ENCODE data around the gene PRDM5.

PRDM5 gene

DNA sequence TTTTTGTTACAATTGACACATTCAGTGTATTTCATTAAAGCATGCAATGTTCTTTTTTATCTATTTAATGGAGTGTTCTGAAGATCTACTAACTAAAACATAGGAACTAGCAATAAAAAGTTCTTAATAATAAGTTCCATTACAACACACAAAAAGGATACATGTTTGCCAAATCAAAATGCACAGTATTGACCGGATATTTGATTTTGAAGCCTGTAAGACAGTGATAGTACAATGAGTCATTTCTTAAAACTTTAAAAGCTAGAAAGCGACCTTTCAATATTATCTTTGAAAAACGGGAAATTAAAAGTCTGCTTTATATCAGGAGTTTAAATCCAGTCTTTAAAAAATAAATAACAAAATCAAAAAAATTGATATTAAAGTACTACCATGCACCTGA lies 2.4 kb upstream of the PRDM5 start:
- H3K4me3 ChIP-seq (ENCODE audit: low read depth, low read length), result no peak overlapping the region
- no peak for DNase-seq (ENCODE audit: low read depth)
- TF ChIP-seq, protein P1, sequence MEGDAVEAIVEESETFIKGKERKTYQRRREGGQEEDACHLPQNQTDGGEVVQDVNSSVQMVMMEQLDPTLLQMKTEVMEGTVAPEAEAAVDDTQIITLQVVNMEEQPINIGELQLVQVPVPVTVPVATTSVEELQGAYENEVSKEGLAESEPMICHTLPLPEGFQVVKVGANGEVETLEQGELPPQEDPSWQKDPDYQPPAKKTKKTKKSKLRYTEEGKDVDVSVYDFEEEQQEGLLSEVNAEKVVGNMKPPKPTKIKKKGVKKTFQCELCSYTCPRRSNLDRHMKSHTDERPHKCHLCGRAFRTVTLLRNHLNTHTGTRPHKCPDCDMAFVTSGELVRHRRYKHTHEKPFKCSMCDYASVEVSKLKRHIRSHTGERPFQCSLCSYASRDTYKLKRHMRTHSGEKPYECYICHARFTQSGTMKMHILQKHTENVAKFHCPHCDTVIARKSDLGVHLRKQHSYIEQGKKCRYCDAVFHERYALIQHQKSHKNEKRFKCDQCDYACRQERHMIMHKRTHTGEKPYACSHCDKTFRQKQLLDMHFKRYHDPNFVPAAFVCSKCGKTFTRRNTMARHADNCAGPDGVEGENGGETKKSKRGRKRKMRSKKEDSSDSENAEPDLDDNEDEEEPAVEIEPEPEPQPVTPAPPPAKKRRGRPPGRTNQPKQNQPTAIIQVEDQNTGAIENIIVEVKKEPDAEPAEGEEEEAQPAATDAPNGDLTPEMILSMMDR (conservative IDR thresholded peaks at IDR 0.05; ENCODE audit: low read depth, low read length), result no peak

DNA sequence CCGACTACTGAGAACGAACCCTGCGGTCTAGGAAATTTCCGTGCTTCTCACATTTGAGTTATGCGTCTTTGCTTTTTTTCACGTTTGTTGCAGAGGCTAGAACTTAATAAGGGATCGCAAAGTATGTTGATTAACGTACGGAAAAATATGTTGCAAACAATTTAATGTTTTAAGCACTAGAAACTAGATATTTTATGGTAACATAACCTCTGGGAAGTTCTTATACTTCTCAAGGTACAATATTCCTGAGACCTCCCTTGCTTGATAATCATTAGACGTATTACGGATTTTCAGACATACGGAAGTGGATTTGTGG lies 639 bp upstream of the PRDM5 start:
- TF ChIP-seq, protein P1 (conservative IDR thresholded peaks at IDR 0.05; ENCODE audit: low read depth, low read length), result no peak
- H3K4me3 ChIP-seq (ENCODE audit: low read depth, low read length), result peak overlapping the region; percentile 72
- no peak for DNase-seq (ENCODE audit: low read depth)

DNA sequence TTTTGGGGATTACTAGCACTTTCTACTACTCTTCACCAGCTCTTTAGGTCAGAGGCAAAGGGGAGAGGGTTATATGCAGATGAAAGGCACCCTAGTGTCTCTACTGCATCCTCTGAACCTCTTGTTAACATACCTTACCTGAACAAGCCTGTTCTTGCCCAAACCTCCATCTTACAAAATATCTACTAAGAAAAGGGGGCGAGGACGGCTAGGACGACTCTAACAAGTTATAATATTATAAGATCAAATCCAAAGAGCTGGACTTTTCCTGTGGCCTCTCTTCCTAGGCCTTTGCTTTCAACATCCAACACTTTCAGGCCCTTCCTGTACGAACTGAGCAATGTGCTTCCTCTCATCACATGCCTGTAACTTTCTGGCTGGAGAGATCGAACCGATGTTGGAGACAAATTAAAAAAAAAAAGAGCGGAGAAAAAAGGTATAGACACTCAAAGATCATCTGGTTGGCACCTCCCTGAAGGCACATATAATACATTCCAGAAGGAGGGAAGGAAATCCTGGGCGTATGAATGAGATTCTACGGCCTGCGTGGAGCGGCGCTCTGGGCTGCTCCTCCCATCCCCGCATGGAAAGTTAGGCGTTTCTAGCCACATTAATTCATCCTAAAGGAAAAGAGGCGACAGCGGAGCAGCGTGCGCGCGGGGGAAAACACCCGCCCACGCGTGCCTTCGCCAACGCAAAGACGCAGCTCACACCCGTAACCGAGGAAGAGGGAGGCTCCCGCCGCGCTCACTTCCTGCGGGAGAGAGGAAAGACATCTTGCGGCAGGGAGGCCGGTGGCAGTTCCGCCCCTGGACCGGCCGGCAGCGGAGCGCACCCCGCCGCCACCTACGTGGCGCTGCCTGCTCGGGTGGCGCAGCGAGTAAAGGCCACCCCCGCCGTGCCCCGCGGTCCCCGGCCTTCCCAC lies 808 bp downstream of the PRDM5 start:
- DNase-seq (ENCODE audit: low read depth), result peak; percentile 60
- TF ChIP-seq, protein P1 (conservative IDR thresholded peaks at IDR 0.05; ENCODE audit: low read depth, low read length), result no peak
- peak overlapping the region; percentile 72 for H3K4me3 ChIP-seq (ENCODE audit: low read depth, low read length)

DNA sequence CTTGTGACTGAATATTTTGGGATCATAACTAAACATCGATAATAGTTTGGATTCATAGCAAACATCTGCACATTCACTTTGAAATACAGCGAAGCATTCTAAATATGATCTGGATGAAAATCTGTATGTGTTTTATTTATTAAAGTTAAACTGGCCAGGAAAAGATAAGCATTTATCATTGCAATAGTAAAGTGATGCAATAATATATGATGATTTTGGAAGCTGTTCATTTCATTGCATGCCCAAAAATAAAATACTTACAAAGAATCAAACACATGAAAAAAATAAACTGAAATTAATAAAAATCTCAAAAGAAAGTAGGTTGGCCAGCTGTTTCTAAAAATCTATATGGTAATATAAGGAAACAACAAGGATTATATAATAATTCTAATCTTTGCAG lies 1.9 kb downstream of the PRDM5 start:
- DNase-seq (ENCODE audit: low read depth), result no peak
- no peak overlapping the region for H3K4me3 ChIP-seq (ENCODE audit: low read depth, low read length)
- TF ChIP-seq, protein P1 (conservative IDR thresholded peaks at IDR 0.05; ENCODE audit: low read depth, low read length), result no peak

DNA sequence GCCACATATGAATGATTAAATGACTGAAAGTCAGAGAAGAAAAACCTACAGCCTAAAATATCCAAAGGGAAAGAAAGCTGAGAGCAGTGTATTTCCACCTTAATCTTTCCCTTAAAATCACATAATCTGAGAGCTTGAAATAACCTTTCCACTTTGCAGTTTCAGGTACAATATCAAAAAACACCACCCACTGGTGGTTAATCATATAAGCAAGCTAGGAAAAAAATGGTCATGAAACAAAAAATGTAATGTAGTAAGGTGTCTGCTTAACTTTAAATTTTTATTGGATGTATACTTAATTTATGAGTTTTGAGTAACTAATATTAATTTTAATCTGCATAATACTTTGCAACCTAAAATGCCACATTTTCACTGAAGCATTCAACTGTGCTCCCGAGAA lies 3.2 kb downstream of the PRDM5 start:
- no peak overlapping the region for H3K4me3 ChIP-seq (ENCODE audit: low read depth, low read length)
- TF ChIP-seq, protein P1 (conservative IDR thresholded peaks at IDR 0.05; ENCODE audit: low read depth, low read length), result no peak
- DNase-seq (ENCODE audit: low read depth), result no peak

DNA sequence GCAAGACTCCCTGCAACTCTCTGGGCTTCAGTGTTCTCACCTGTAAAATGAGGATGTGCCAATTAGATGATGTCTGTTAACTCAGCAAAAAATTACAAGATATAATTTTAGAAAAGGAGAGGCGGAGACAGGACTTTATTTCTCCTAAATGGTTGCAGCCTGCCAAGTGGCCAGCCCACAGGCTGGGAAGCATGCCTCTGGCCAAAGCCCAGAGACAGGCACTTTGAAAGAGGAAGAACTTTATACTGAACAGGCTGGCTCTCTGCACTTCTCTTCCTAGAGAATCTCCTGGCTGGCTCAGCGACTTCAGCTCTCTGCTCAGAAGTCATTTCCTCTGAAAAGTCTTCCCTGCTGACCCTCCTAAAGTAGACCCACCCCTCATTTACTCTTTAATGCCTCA lies 3.7 kb downstream of the PRDM5 start:
- no peak overlapping the region for H3K4me3 ChIP-seq (ENCODE audit: low read depth, low read length)
- DNase-seq (ENCODE audit: low read depth), result no peak
- TF ChIP-seq, protein P1 (conservative IDR thresholded peaks at IDR 0.05; ENCODE audit: low read depth, low read length), result no peak

DNA sequence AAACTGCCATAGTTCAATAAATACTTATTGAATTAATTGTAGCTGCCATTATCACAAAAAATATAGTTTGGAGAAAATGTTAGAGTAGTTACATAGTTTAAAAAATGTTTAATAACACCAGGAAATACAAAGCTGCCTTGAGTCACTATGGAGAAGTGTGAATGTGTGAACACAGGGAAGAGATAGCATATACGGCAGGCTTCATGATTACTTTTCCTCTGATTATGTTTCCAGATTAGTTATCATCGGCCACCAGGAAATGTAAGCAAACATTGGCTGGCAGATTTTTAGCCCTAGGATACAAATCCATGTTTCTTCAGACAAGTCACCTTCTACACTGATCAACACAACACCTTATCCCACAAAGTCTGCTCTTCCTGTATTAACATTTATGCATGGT lies 4.4 kb downstream of the PRDM5 start:
- TF ChIP-seq, protein P1 (conservative IDR thresholded peaks at IDR 0.05; ENCODE audit: low read depth, low read length), result no peak

More for the DNA sequence above, 4.4 kb downstream of the PRDM5 start:
- DNase-seq (ENCODE audit: low read depth), result no peak
- H3K4me3 ChIP-seq (ENCODE audit: low read depth, low read length), result no peak overlapping the region
